Upper lobe of left lung (tissue), 4 donors: ENCODE results near the gene AIF1.

Experiments
- CTCF ChIP-seq, 6 experiments: fragments of 450-650 bp in 4 of 6; fragments of 200-600 bp in 2 of 6; sonication (generic) in 2 of 6; IDR thresholded peaks; one replicate each; pipeline ENCODE4 v1.5.1; 2016 to 2019; ENCODE audit warnings: antibody characterized with exemption in 6 of 6
- EP300 ChIP-seq, 4 donors: sonication (generic); formaldehyde crosslinking; IDR thresholded peaks; one replicate each; pipeline ENCODE4 v1.5.1; 2017; ENCODE audit warnings: antibody characterized with exemption in 4 of 4, control low read depth in 2 of 4
- POLR2A ChIP-seq, 4 donors: fragments of 450-650 bp; IDR thresholded peaks; one replicate each; pipeline ENCODE4 v1.5.1; 2016 to 2017; ENCODE audit warnings: antibody characterized with exemption in 4 of 4, mild to moderate bottlenecking in 2 of 4

- TF ChIP-seq CTCF (IDR thresholded peaks at IDR 0.05) (no peak), EP300 (IDR thresholded peaks at IDR 0.05) (no peak), POLR2A (IDR thresholded peaks at IDR 0.05) (no peak)
These were observed 46.5 kb upstream of the AIF1 start for GRCh38 chr6:31568537-31568961.
